ENCODE measurements around the gene HMCN2.

HMCN2 gene

GRCh38 chr9:130265431-130266235 is at the start of gene HMCN2:
Gene HMCN2 (plus strand): TSS chr9:130265760. CDS start chr9:130265879, 119 bp downstream.
- no peak for DNase-seq

- no peak for DNase-seq
Observed at GRCh38 chr9:130217838-130218237, 47.7 kb upstream of the HMCN2 start.

- DNase-seq: no peak
Observed at GRCh38 chr9:130219661-130220096, 45.9 kb upstream of the HMCN2 start.

- no peak for DNase-seq
Observed at GRCh38 chr9:130220352-130220751, 45.2 kb upstream of the HMCN2 start.

- no peak for DNase-seq
Observed at GRCh38 chr9:130222833-130223232, 42.7 kb upstream of the HMCN2 start.

- DNase-seq: no peak
Observed at GRCh38 chr9:130225071-130225470, 40.5 kb upstream of the HMCN2 start.

GRCh38 chr9:130225586-130225985 is 40.0 kb upstream of the HMCN2 start:
- DNase-seq: no peak

GRCh38 chr9:130226112-130226511 is 39.4 kb upstream of the HMCN2 start:
- no peak for DNase-seq

- no peak for DNase-seq
Observed at GRCh38 chr9:130227833-130228232, 37.7 kb upstream of the HMCN2 start.

- no peak for DNase-seq
Observed at GRCh38 chr9:130229759-130230158, 35.8 kb upstream of the HMCN2 start.

- DNase-seq: no peak
Observed at GRCh38 chr9:130230631-130231030, 34.9 kb upstream of the HMCN2 start.

- DNase-seq: no peak
Observed at GRCh38 chr9:130232899-130233586, 32.5 kb upstream of the HMCN2 start.

GRCh38 chr9:130233587-130233945 is 32.0 kb upstream of the HMCN2 start:
- no peak for DNase-seq

GRCh38 chr9:130234340-130235260 is 31.0 kb upstream of the HMCN2 start:
- DNase-seq: no peak

GRCh38 chr9:130235558-130236435 is 29.8 kb upstream of the HMCN2 start:
- peak; percentile 65 for DNase-seq

GRCh38 chr9:130236436-130236985 is 29.0 kb upstream of the HMCN2 start:
- no peak for DNase-seq

- no peak for DNase-seq
Observed at GRCh38 chr9:130237076-130237475, 28.5 kb upstream of the HMCN2 start.

GRCh38 chr9:130237763-130238524 is 27.6 kb upstream of the HMCN2 start:
- peak; percentile 60 for DNase-seq

GRCh38 chr9:130239363-130239695 is 26.2 kb upstream of the HMCN2 start:
- DNase-seq: no peak

- no peak for DNase-seq
Observed at GRCh38 chr9:130239741-130240241, 25.8 kb upstream of the HMCN2 start.
